Smooth muscle cell (in vitro differentiated cells): ENCODE measurements around the gene PPP1R9B. TPM values are rescaled to one million over a fixed set of nuclear protein-coding genes. Genes with fewer than 3 reads are reported as not detected.
A peak's percentile ranks its signal among the peaks of the same experiment; 100 is the strongest.

Experiments used
- DNase-seq: peaks from one replicate; lab custom pipeline; 2025; ENCODE audit not compliant: unreplicated experiment; lab: John Stamatoyannopoulos, UW
- H2AFZ ChIP-seq: fragments of 200-600 bp; sonication (generic); 2 replicates; pipeline ENCODE4 v1.6.0; 2016; ENCODE audit warnings: antibody characterized with exemption, low read depth, mild to moderate bottlenecking
- H3F3A ChIP-seq: fragments of 200-600 bp; sonication (generic); 2 replicates; pipeline ENCODE4 v1.6.0; 2017; ENCODE audit warnings: antibody characterized with exemption, low read depth
- H3K27ac ChIP-seq: fragments of 200-600 bp; sonication (generic); 2 replicates; pipeline ENCODE4 v1.5.1; 2016; ENCODE audit warnings: low read depth, mild to moderate bottlenecking
- H3K27me3 ChIP-seq: fragments of 200-600 bp; sonication (generic); 2 replicates; pipeline ENCODE4 v1.6.1; 2016; ENCODE audit warnings: low read depth, mild to moderate bottlenecking
- H3K36me3 ChIP-seq: fragments of 200-600 bp; sonication (generic); 2 replicates; pipeline ENCODE4 v1.5.1; 2016; ENCODE audit warnings: low read depth
- H3K4me1 ChIP-seq: fragments of 200-600 bp; sonication (generic); 2 replicates; pipeline ENCODE4 v1.5.1; 2016; ENCODE audit warnings: low read depth
- H3K4me2 ChIP-seq: fragments of 200-600 bp; sonication (generic); 2 replicates; pipeline ENCODE4 v1.6.0; 2016; ENCODE audit warnings: mild to moderate bottlenecking
- H3K4me3 ChIP-seq: fragments of 200-600 bp; sonication (generic); 2 replicates; pipeline ENCODE4 v1.5.1; 2016; ENCODE audit warnings: mild to moderate bottlenecking
- H3K79me2 ChIP-seq: fragments of 200-600 bp; sonication (generic); 2 replicates; pipeline ENCODE4 v1.6.0; 2016; ENCODE audit warnings: low read depth, mild to moderate bottlenecking
- H3K9ac ChIP-seq: fragments of 200-600 bp; sonication (generic); 2 replicates; pipeline ENCODE4 v1.6.0; 2016; ENCODE audit warnings: low read depth
- H3K9me3 ChIP-seq: fragments of 200-600 bp; sonication (generic); replicated peaks from 2 replicates; pipeline ENCODE4 v1.5.1; 2016; ENCODE audit warnings: low read depth
- H4K20me1 ChIP-seq: fragments of 200-600 bp; sonication (generic); 2 replicates; pipeline ENCODE4 v1.6.0; 2016; ENCODE audit warnings: low read depth
- CTCF ChIP-seq: fragments of 200-600 bp; sonication (generic); IDR thresholded peaks from 2 replicates; pipeline ENCODE4 v1.5.1; 2017; ENCODE audit warnings: borderline replicate concordance, mild to moderate bottlenecking, antibody characterized with exemption; ENCODE audit not compliant: insufficient read depth, poor library complexity, severe bottlenecking
- WGBS: methylation state at CpG from one replicate; pipeline ENCODE4 v1.1.7; 2016; ENCODE audit warnings: low lambda C conversion rate; 5-methylcytosine and 5-hydroxymethylcytosine counted together
- polyA plus RNA-seq: library from polyadenylated mRNA; unstranded; fragments of >200 nt; fragmentation: Nextera tagmentation; extraction: Ambion mirVana; gene quantifications from 2 replicates; pipeline ENCODE4 v1.2.1, GENCODE V29; 2016
- total RNA-seq: library from RNA; depleted of rRNA; stranded (reverse); fragments of >200 nt; gene quantifications from 2 replicates; pipeline ENCODE4 v1.2.3, GENCODE V29; 2014

PPP1R9B gene
- total and polyA plus RNA-seq, 2 experiments from 2014 or later, result 6.7 to 20.8 TPM

GRCh38 chr17:50181591-50182560 is 31.4 kb upstream of the PPP1R9B start:
- H3K4me3 ChIP-seq, result no peak overlapping the region
- H2AFZ ChIP-seq, result no peak overlapping the region
- whole genome bisulfite sequencing, result 61% methylated on average over 12 of the region's 12 CpGs
- DNase-seq, result no peak
- H3K36me3 ChIP-seq, result no peaks in the 10 kb centered on the region
- H3K27ac ChIP-seq, result peak overlapping the region; percentile 84
- no peaks in the 10 kb centered on the region for H3K79me2 ChIP-seq
- no peaks in the 10 kb centered on the region for H3K27me3 ChIP-seq
- no peak for TF ChIP-seq CTCF
- H4K20me1 ChIP-seq, result peaks cover 66% of the 10 kb centered on the region
- H3K9ac ChIP-seq, result no peak overlapping the region
- H3K9me3 ChIP-seq, result no peaks in the 10 kb centered on the region
- H3K4me2 ChIP-seq, result no peak overlapping the region
- H3F3A ChIP-seq, result peaks cover 48% of the 10 kb centered on the region
- H3K4me1 ChIP-seq, result peaks cover 22% of the 10 kb centered on the region

GRCh38 chr17:50181144-50181543 is 30.7 kb upstream of the PPP1R9B start:
- Histone ChIP-seq H3K4me1 (peaks cover 22% of the 10 kb centered on the region), H3K27ac (peak overlapping the region; percentile 84), H3K36me3 (no peaks in the 10 kb centered on the region), H3K9ac (no peak overlapping the region), H3K27me3 (no peaks in the 10 kb centered on the region), H2AFZ (no peak overlapping the region), H3K9me3 (no peaks in the 10 kb centered on the region), H3K4me3 (no peak overlapping the region), H4K20me1 (peaks cover 58% of the 10 kb centered on the region), H3K4me2 (no peak overlapping the region), H3K79me2 (no peaks in the 10 kb centered on the region), H3F3A (peaks cover 48% of the 10 kb centered on the region)
- TF ChIP-seq CTCF, result no peak
- 83% methylated on average over 13 of the region's 13 CpGs for WGBS
- no peak for DNase-seq

- no peak overlapping the region for H2AFZ ChIP-seq
- no peak overlapping the region for H3K4me3 ChIP-seq
- no peak for DNase-seq
- H3K79me2 ChIP-seq, result no peaks in the 10 kb centered on the region
- peaks cover 53% of the 10 kb centered on the region for H3F3A ChIP-seq
- no peaks in the 10 kb centered on the region for H3K9me3 ChIP-seq
- no peak for TF ChIP-seq CTCF
- peaks cover 22% of the 10 kb centered on the region for H3K4me1 ChIP-seq
- H3K27ac ChIP-seq, result peak overlapping the region; percentile 84
- peaks cover 53% of the 10 kb centered on the region for H4K20me1 ChIP-seq
- 65% methylated on average over 12 of the region's 12 CpGs for WGBS
- H3K27me3 ChIP-seq, result no peaks in the 10 kb centered on the region
- no peak overlapping the region for H3K4me2 ChIP-seq
- H3K36me3 ChIP-seq, result no peaks in the 10 kb centered on the region
- H3K9ac ChIP-seq, result no peak overlapping the region
Measured at GRCh38 chr17:50180620-50181019, 30.1 kb upstream of the PPP1R9B start.

- Histone ChIP-seq H3K4me1 (peaks cover 22% of the 10 kb centered on the region), H2AFZ (no peak overlapping the region), H3K27ac (peak overlapping the region; percentile 98), H4K20me1 (peaks cover 48% of the 10 kb centered on the region), H3K4me3 (no peak overlapping the region), H3K9me3 (no peaks in the 10 kb centered on the region), H3K79me2 (no peaks in the 10 kb centered on the region), H3F3A (peaks cover 54% of the 10 kb centered on the region), H3K4me2 (no peak overlapping the region), H3K27me3 (no peaks in the 10 kb centered on the region), H3K9ac (no peak overlapping the region), H3K36me3 (no peaks in the 10 kb centered on the region)
- 91% methylated on average over 4 of the region's 4 CpGs for WGBS
- DNase-seq, result no peak
- TF ChIP-seq CTCF, result no peak
Measured at GRCh38 chr17:50180111-50180510, 29.6 kb upstream of the PPP1R9B start.
